IMR-90 (cell line): ENCODE results near the gene ARHGEF17.

Source experiments
- MAFK ChIP-seq: IDR thresholded peaks from 2 replicates; pipeline ENCODE4 v1.6.1; 2012; ENCODE audit warnings: low read depth, low read length, improper control_type of control experiment
- MAZ ChIP-seq: IDR thresholded peaks from 2 replicates; pipeline ENCODE4 v1.6.1; 2012; ENCODE audit warnings: low read depth, mild to moderate bottlenecking, low read length, improper control_type of control experiment, moderate library complexity, borderline replicate concordance
- POLR2A ChIP-seq: IDR thresholded peaks from 2 replicates; pipeline ENCODE4 v1.6.1; 2012; ENCODE audit warnings: mild to moderate bottlenecking, low read depth, low read length
- RAD21 ChIP-seq: IDR thresholded peaks from 2 replicates; pipeline ENCODE4 v1.6.1; 2012; ENCODE audit warnings: low read length, improper control_type of control experiment
- RCOR1 ChIP-seq: IDR thresholded peaks from 2 replicates; pipeline ENCODE4 v1.6.1; 2012; ENCODE audit warnings: mild to moderate bottlenecking, low read length, improper control_type of control experiment; ENCODE audit not compliant: insufficient replicate concordance
- RFX5 ChIP-seq: IDR thresholded peaks from 2 replicates; pipeline ENCODE4 v1.8.0; 2012; ENCODE audit warnings: low read depth, mild to moderate bottlenecking, low read length, moderate library complexity
- TF ChIP-seq, protein P1 (sequence below): conservative IDR thresholded peaks from 2 replicates; pipeline ENCODE4 v1.5.1; 2012; ENCODE audit warnings: mild to moderate bottlenecking, low read depth, low read length, improper control_type of control experiment
- TF ChIP-seq, protein P2 (sequence below): fragments of 150-350 bp; IDR thresholded peaks from 2 replicates; pipeline ENCODE4 v1.6.1; 2016; ENCODE audit warnings: low read depth, mild to moderate bottlenecking, low read length, moderate library complexity, borderline replicate concordance
- TF ChIP-seq, protein P3 (sequence below): fragments of 150-350 bp; IDR thresholded peaks from 2 replicates; pipeline ENCODE4 v1.6.1; 2017; ENCODE audit warnings: mild to moderate bottlenecking, antibody characterized with exemption, low read length, low read depth

DNA sequence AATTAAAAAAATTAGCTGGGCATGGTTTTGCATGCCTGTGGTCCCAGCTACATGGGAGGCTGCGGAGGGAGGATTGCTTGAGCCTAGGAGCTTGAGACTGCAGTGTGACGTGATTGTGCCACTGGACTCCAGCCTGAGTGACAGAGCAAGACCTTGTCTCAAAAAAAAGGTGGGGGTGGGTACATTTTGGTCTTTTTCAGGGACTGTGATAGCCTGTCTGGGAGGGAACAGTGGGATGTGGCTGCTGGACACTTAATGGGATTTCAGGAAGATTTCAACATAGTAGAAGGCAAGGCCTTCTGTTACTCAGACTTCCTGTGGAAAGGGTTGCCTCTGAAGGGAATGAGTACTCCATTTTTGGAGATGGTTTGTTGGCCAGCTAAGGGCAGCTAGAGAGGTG, 108.7 kb downstream of the ARHGEF17 start:
- TF ChIP-seq, protein P1, sequence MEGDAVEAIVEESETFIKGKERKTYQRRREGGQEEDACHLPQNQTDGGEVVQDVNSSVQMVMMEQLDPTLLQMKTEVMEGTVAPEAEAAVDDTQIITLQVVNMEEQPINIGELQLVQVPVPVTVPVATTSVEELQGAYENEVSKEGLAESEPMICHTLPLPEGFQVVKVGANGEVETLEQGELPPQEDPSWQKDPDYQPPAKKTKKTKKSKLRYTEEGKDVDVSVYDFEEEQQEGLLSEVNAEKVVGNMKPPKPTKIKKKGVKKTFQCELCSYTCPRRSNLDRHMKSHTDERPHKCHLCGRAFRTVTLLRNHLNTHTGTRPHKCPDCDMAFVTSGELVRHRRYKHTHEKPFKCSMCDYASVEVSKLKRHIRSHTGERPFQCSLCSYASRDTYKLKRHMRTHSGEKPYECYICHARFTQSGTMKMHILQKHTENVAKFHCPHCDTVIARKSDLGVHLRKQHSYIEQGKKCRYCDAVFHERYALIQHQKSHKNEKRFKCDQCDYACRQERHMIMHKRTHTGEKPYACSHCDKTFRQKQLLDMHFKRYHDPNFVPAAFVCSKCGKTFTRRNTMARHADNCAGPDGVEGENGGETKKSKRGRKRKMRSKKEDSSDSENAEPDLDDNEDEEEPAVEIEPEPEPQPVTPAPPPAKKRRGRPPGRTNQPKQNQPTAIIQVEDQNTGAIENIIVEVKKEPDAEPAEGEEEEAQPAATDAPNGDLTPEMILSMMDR = no peak
- TF ChIP-seq, protein P2, sequence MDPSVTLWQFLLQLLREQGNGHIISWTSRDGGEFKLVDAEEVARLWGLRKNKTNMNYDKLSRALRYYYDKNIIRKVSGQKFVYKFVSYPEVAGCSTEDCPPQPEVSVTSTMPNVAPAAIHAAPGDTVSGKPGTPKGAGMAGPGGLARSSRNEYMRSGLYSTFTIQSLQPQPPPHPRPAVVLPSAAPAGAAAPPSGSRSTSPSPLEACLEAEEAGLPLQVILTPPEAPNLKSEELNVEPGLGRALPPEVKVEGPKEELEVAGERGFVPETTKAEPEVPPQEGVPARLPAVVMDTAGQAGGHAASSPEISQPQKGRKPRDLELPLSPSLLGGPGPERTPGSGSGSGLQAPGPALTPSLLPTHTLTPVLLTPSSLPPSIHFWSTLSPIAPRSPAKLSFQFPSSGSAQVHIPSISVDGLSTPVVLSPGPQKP = no peak
- TF ChIP-seq, protein P3, sequence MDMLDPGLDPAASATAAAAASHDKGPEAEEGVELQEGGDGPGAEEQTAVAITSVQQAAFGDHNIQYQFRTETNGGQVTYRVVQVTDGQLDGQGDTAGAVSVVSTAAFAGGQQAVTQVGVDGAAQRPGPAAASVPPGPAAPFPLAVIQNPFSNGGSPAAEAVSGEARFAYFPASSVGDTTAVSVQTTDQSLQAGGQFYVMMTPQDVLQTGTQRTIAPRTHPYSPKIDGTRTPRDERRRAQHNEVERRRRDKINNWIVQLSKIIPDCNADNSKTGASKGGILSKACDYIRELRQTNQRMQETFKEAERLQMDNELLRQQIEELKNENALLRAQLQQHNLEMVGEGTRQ = no peak
- no peak for TF ChIP-seq POLR2A
- no peak for TF ChIP-seq MAZ
- no peak for TF ChIP-seq MAFK
- TF ChIP-seq RAD21 = no peak
- TF ChIP-seq RFX5 = no peak
- no peak for TF ChIP-seq RCOR1
